GM23248 (cell line): ENCODE results near the gene S100A7A. TPM values are rescaled to one million over a fixed set of nuclear protein-coding genes. Genes with fewer than 3 reads are reported as not detected.

ENCODE experiments used
- DNase-seq: peaks from one replicate; pipeline ENCODE4 v3.0.0-alpha.2; 2015
- H2AFZ ChIP-seq: fragments of 200-600 bp; sonication (generic); 2 replicates; pipeline ENCODE4 v1.6.1; 2016; ENCODE audit warnings: antibody characterized with exemption
- H3F3A ChIP-seq: fragments of 200-600 bp; sonication (generic); 2 replicates; pipeline ENCODE4 v1.6.1; 2016; ENCODE audit warnings: mild to moderate bottlenecking, antibody characterized with exemption, mixed run types; ENCODE audit not compliant: insufficient read depth
- H3K27ac ChIP-seq: fragments of 200-600 bp; sonication (generic); 2 replicates; pipeline ENCODE4 v1.5.1; 2016; ENCODE audit warnings: mild to moderate bottlenecking
- H3K27me3 ChIP-seq: fragments of 200-600 bp; sonication (generic); replicated peaks from 2 replicates; pipeline ENCODE4 v1.6.1; 2016; ENCODE audit warnings: mild to moderate bottlenecking; ENCODE audit not compliant: insufficient read depth
- H3K36me3 ChIP-seq: fragments of 200-600 bp; sonication (generic); 2 replicates; pipeline ENCODE4 v1.6.1; 2016; ENCODE audit warnings: low read depth, mild to moderate bottlenecking
- H3K4me1 ChIP-seq: fragments of 200-600 bp; sonication (generic); 2 replicates; pipeline ENCODE4 v1.6.1; 2016; ENCODE audit warnings: mild to moderate bottlenecking; ENCODE audit not compliant: insufficient read depth
- H3K4me2 ChIP-seq: fragments of 200-600 bp; sonication (generic); one replicate; pipeline ENCODE4 v1.6.1; 2016; ENCODE audit warnings: mild to moderate bottlenecking; ENCODE audit not compliant: unreplicated experiment
- H3K4me3 ChIP-seq: fragments of 200-600 bp; sonication (generic); 2 replicates; pipeline ENCODE4 v1.5.1; 2016; ENCODE audit warnings: mild to moderate bottlenecking
- H3K79me2 ChIP-seq: fragments of 200-600 bp; sonication (generic); 2 replicates; pipeline ENCODE4 v1.6.1; 2016; ENCODE audit warnings: mild to moderate bottlenecking; ENCODE audit not compliant: insufficient read depth
- H3K9ac ChIP-seq: fragments of 200-600 bp; sonication (generic); 2 replicates; pipeline ENCODE4 v1.6.1; 2016; ENCODE audit warnings: mild to moderate bottlenecking
- H3K9me2 ChIP-seq: fragments of 200-600 bp; sonication (generic); 2 replicates; pipeline ENCODE4 v1.6.1; 2016; ENCODE audit warnings: mixed run types, mild to moderate bottlenecking, moderate library complexity; ENCODE audit not compliant: insufficient read depth
- H3K9me3 ChIP-seq: fragments of 200-600 bp; sonication (generic); one replicate; pipeline ENCODE4 v1.6.1; 2017; ENCODE audit warnings: low read depth
- H4K20me1 ChIP-seq: fragments of 200-600 bp; sonication (generic); 2 replicates; pipeline ENCODE4 v1.6.0; 2016; ENCODE audit not compliant: insufficient read depth
- EZH2 ChIP-seq: fragments of 200-600 bp; sonication (generic); IDR thresholded peaks from 2 replicates; pipeline ENCODE4 v1.6.1; 2018; ENCODE audit warnings: antibody characterized with exemption, mild to moderate bottlenecking; ENCODE audit not compliant: insufficient read depth, poor library complexity, severe bottlenecking
- EZH2phosphoT487 ChIP-seq: fragments of 200-600 bp; sonication (generic); IDR thresholded peaks from 2 replicates; pipeline ENCODE4 v1.6.1; 2018; ENCODE audit warnings: antibody characterized with exemption, moderate library complexity, mild to moderate bottlenecking, low read depth; ENCODE audit not compliant: insufficient read depth
- WGBS, 2 experiments: methylation state at CpG; one replicate each; pipeline ENCODE4 v1.1.6; 2015 to 2017; ENCODE audit warnings: low lambda C conversion rate in 2 of 2, low coverage in 1 of 2; ENCODE audit errors: missing lambda C conversion rate in 2 of 2; 5-methylcytosine and 5-hydroxymethylcytosine counted together
- in situ Hi-C: fragments of 300-500 bp; cut with MboI; formaldehyde crosslinking; loops from 2 replicates; pipeline ENCODE4 v1.15.0; 2020
- polyA plus RNA-seq: library from polyadenylated mRNA; unstranded; fragments of >200 nt; fragmentation: Nextera tagmentation; extraction: Ambion mirVana; gene quantifications from 2 replicates; pipeline ENCODE4 v1.2.1, GENCODE V29; 2016
- total RNA-seq: library from RNA; depleted of rRNA; stranded (reverse); fragments of >200 nt; shearing (Covaris generic); gene quantifications from 2 replicates; pipeline ENCODE4 v1.2.3, GENCODE V29; 2014

The S100A7A gene
- total and polyA plus RNA-seq, 2 experiments from 2014 or later: not detected

DNA sequence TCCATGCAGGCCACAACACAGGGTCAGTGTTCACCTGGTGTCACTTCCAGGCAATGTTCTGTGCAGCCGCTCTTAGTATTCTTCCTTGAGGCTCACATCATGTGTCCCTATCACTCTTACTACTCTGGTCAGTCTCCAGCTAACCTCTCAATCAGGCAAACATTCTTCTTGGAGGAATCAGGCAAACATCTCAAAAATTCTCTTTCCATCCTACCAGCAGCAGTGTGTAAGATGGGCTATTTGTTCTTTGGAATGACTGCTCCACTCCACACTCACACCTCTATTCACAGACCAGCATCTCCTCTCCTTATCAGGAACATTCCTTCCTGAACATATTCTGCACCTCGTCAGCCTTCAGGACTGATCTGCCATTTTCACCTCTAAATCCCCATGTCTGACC is 4.0 kb downstream of the S100A7A start:
- H3K4me3 ChIP-seq: no peak overlapping the region
- in situ Hi-C loops: no loop called here
- H3K36me3 ChIP-seq: no peaks in the 10 kb centered on the region
- H3K4me1 ChIP-seq: no peaks in the 10 kb centered on the region
- WGBS, 2 experiments: 33 to 41% methylated on average over 2 of the region's 2 CpGs
- H3K4me2 ChIP-seq: no peak overlapping the region
- H3K9me2 ChIP-seq: no peaks in the 10 kb centered on the region
- H3K27ac ChIP-seq: no peak overlapping the region
- peaks cover 3% of the 10 kb centered on the region; the same call in 1 of the 2 replicates for H3K27me3 ChIP-seq
- TF ChIP-seq EZH2phosphoT487 (no peak), EZH2 (no peak)
- DNase-seq: no peak
- no peaks in the 10 kb centered on the region for H3F3A ChIP-seq
- H4K20me1 ChIP-seq: no peaks in the 10 kb centered on the region
- no peaks in the 10 kb centered on the region for H3K9me3 ChIP-seq
- H2AFZ ChIP-seq: no peak overlapping the region
- H3K79me2 ChIP-seq: no peaks in the 10 kb centered on the region
- no peak overlapping the region for H3K9ac ChIP-seq

DNA sequence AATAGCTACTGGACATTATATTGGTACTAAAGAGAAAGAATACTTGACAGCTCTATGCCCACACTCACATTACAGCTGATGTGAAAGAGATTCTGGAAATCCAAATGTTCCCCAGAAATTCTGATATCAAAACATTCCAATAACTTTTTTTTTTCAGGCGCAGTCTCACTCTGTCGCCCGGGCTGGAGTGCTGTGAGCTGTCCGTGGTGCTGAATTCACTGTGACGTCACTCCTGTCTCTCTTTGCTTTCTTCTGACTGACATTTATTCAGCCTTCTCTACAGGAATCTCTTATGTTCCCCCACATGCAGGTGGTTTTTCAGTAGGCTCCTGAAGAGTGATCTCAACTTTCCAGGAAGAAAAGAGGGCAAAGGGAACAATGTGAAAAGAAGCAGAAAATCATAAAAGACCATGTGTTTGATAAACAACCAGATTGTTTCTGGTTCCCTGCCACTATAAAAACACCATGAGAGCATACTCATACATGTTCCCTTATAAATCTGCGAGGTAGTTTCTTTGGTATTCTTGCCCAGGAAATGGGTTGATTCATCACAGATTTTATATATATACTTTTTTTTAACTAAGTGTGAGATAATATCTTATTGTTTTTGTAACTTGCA is 6.2 kb downstream of the S100A7A start:
- no peaks in the 10 kb centered on the region for H3K79me2 ChIP-seq
- peaks cover 3% of the 10 kb centered on the region; the same call in 1 of the 2 replicates for H3K27me3 ChIP-seq
- H3K9me3 ChIP-seq: no peaks in the 10 kb centered on the region
- DNase-seq: peak; percentile 62
- H4K20me1 ChIP-seq: no peaks in the 10 kb centered on the region
- H3K9me2 ChIP-seq: no peaks in the 10 kb centered on the region
- H3K4me3 ChIP-seq: no peak overlapping the region
- no peak overlapping the region for H3K4me2 ChIP-seq
- H3K27ac ChIP-seq: no peak overlapping the region
- no peaks in the 10 kb centered on the region for H3K4me1 ChIP-seq
- H3K36me3 ChIP-seq: no peaks in the 10 kb centered on the region
- 1 to 6% methylated on average over 6 of the region's 6 CpGs for WGBS, 2 experiments
- no peak for TF ChIP-seq EZH2phosphoT487
- TF ChIP-seq EZH2: no peak
- H3K9ac ChIP-seq: no peak overlapping the region
- in situ Hi-C loops: no loop called here
- H2AFZ ChIP-seq: no peak overlapping the region
- no peaks in the 10 kb centered on the region for H3F3A ChIP-seq

DNA sequence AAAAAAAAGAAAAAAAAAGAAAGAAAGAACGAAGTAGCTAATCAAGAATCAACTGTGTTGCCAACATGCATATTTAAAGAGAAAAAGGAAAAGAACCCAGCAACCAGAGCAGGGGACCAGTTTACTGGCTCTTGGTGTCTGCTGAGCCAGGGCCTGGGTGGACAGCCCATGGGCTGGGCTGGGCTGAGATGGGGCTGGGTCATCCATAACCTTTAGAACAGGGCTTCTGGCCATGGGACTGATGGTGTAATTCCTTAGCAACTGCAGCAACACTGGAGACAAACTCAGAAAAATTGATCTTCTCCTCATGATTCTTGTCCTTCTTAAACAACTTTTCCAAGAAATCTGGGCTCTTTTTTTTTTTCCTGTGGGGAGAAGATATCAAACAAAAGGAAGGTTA is 10.5 kb downstream of the S100A7A start:
- in situ Hi-C loops: no loop called here
- no peak for DNase-seq
- H4K20me1 ChIP-seq: no peaks in the 10 kb centered on the region

DNA sequence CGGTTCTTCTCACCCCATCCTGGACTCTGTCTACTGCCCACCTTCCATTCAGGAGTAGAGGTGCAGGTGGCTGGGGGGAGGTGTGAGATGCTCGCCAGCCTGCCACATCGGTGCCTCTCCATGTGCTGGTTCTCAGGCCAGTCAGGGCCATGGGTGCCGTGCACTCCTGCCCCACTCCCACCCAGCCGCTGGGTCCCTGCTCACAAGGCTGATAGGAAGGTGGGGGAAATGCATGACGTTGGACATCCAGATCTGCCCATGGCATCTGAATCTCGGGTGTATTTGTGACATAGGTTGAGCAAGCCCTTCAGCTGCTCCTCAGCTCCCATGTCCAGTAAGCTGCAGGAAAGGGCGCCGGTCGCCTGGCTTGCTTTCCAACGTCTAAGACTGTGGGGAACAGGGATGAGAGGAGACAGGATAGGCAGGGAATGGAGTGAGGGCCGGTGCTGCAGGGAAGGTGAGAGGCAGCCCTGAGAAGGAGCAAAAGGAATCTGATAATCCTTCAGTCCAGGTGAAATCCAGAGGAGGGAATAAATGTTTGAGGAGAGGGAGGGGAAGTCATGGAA is 11.8 kb downstream of the S100A7A start:
- no peak for DNase-seq
- Histone ChIP-seq H3K4me1 (no peaks in the 10 kb centered on the region), H3K27me3 (peaks cover 3% of the 10 kb centered on the region; the same call in 1 of the 2 replicates), H2AFZ (no peak overlapping the region), H3K36me3 (no peaks in the 10 kb centered on the region), H3K9me3 (no peaks in the 10 kb centered on the region), H3K79me2 (no peaks in the 10 kb centered on the region), H3F3A (no peaks in the 10 kb centered on the region), H3K4me2 (no peak overlapping the region), H3K9me2 (no peaks in the 10 kb centered on the region), H4K20me1 (no peaks in the 10 kb centered on the region), H3K4me3 (no peak overlapping the region), H3K27ac (no peak overlapping the region), H3K9ac (no peak overlapping the region)
- 44 to 45% methylated on average over 12 of the region's 12 CpGs for WGBS, 2 experiments
- TF ChIP-seq EZH2phosphoT487: no peak
- TF ChIP-seq EZH2: no peak
- in situ Hi-C loops: no loop called here

More for the DNA sequence above, 10.5 kb downstream of the S100A7A start:
- no peaks in the 10 kb centered on the region for H3K79me2 ChIP-seq
- H3K9me2 ChIP-seq: no peaks in the 10 kb centered on the region
- 0 to 17% methylated on average over 1 of the region's 1 CpG for WGBS, 2 experiments
- no peaks in the 10 kb centered on the region for H3K9me3 ChIP-seq
- H3K4me1 ChIP-seq: no peaks in the 10 kb centered on the region
- H2AFZ ChIP-seq: no peak overlapping the region
- no peaks in the 10 kb centered on the region for H3K36me3 ChIP-seq
- peaks cover 3% of the 10 kb centered on the region; the same call in 1 of the 2 replicates for H3K27me3 ChIP-seq
- no peak for TF ChIP-seq EZH2
- no peak for TF ChIP-seq EZH2phosphoT487
- H3K4me2 ChIP-seq: no peak overlapping the region
- no peak overlapping the region for H3K27ac ChIP-seq
- no peak overlapping the region for H3K9ac ChIP-seq
- no peak overlapping the region for H3K4me3 ChIP-seq
- H3F3A ChIP-seq: no peaks in the 10 kb centered on the region
